ENCODE data around the gene LSM14B. TPM values are rescaled to one million over a fixed set of nuclear protein-coding genes. Genes with fewer than 3 reads are reported as not detected.

LSM14B gene
- total RNA-seq, 4 donors from 2014 or later = 27.1 to 35.5 (median 33.3) TPM

- Histone ChIP-seq H3K36me3 (peaks cover 0 to 98% (median 0%) of the 10 kb centered on the region in 3 donors), H3K27ac (peak overlapping the region in 1 of 4 donors; percentile 49), H3K4me3 (no peak overlapping the region), H3K9me3 (no peaks in the 10 kb centered on the region), H3K4me1 (peaks cover 0 to 17% (median 0%) of the 10 kb centered on the region in 4 donors), H3K27me3 (no peaks in the 10 kb centered on the region)
- DNase-seq = no peak
- TF ChIP-seq CTCF (IDR thresholded peaks at IDR 0.05) (no peak), POLR2A (IDR thresholded peaks at IDR 0.05) (no peak)
Observed at GRCh38 chr20:62131560-62132320, 9.5 kb downstream of the LSM14B start.

GRCh38 chr20:62132421-62132820 is 10.1 kb downstream of the LSM14B start:
- Histone ChIP-seq H3K27ac (peak overlapping the region in 3 of 4 donors; percentile 18 to 53 (median 49)), H3K4me1 (peaks cover 0 to 17% (median 0%) of the 10 kb centered on the region in 4 donors), H3K27me3 (no peaks in the 10 kb centered on the region), H3K36me3 (peaks cover 0 to 98% (median 0%) of the 10 kb centered on the region in 3 donors), H3K4me3 (no peak overlapping the region), H3K9me3 (no peaks in the 10 kb centered on the region)
- TF ChIP-seq CTCF (IDR thresholded peaks at IDR 0.05) = no peak
- TF ChIP-seq POLR2A (IDR thresholded peaks at IDR 0.05) = no peak
- DNase-seq = no peak

GRCh38 chr20:62133051-62133845 is 11.0 kb downstream of the LSM14B start:
- no peak overlapping the region for H3K4me3 ChIP-seq
- DNase-seq = no peak
- H3K27ac ChIP-seq = peak overlapping the region in 3 of 4 donors; percentile 18 to 53 (median 49)
- peaks cover 0 to 17% (median 0%) of the 10 kb centered on the region in 4 donors for H3K4me1 ChIP-seq
- no peaks in the 10 kb centered on the region for H3K9me3 ChIP-seq
- TF ChIP-seq POLR2A (IDR thresholded peaks at IDR 0.05) (no peak), CTCF (IDR thresholded peaks at IDR 0.05) (no peak)
- H3K27me3 ChIP-seq = no peaks in the 10 kb centered on the region
- peaks cover 0 to 98% (median 3%) of the 10 kb centered on the region in 3 donors for H3K36me3 ChIP-seq

- no peaks in the 10 kb centered on the region for H3K27me3 ChIP-seq
- TF ChIP-seq CTCF (IDR thresholded peaks at IDR 0.05) = no peak
- no peak for TF ChIP-seq POLR2A (IDR thresholded peaks at IDR 0.05)
- H3K9me3 ChIP-seq = no peaks in the 10 kb centered on the region
- peak overlapping the region in 1 of 4 donors; percentile 49 for H3K27ac ChIP-seq
- DNase-seq = no peak
- H3K4me1 ChIP-seq = peaks cover 0 to 17% (median 0%) of the 10 kb centered on the region in 4 donors
- H3K4me3 ChIP-seq = no peak overlapping the region
- peaks cover 0 to 98% (median 3%) of the 10 kb centered on the region in 3 donors for H3K36me3 ChIP-seq
Observed at GRCh38 chr20:62133864-62134263, 11.6 kb downstream of the LSM14B start.

- Histone ChIP-seq H3K4me3 (no peak overlapping the region), H3K9me3 (no peaks in the 10 kb centered on the region), H3K27ac (peak overlapping the region in 2 of 4 donors; percentile 23 to 55), H3K36me3 (peaks cover 0 to 98% (median 3%) of the 10 kb centered on the region in 3 donors), H3K27me3 (no peaks in the 10 kb centered on the region), H3K4me1 (peaks cover 0 to 17% (median 0%) of the 10 kb centered on the region in 4 donors)
- TF ChIP-seq CTCF (IDR thresholded peaks at IDR 0.05) = no peak
- no peak for TF ChIP-seq POLR2A (IDR thresholded peaks at IDR 0.05)
- no peak for DNase-seq
Observed at GRCh38 chr20:62134735-62135231, 12.5 kb downstream of the LSM14B start.

Data from Peyer's patch (tissue), 4 donors.